K562 (cell line): ENCODE measurements around the gene LIN7A.

Source experiments
- BCOR ChIP-seq: fragments of 450-650 bp; IDR thresholded peaks from 2 replicates; pipeline ENCODE4 v1.6.1; 2016
- BRF1 ChIP-seq: IDR thresholded peaks from 3 replicates; pipeline ENCODE4 v1.6.1; 2011; ENCODE audit warnings: borderline replicate concordance, mild to moderate bottlenecking; ENCODE audit not compliant: insufficient read length; ENCODE audit errors: extremely low read depth
- CTCF ChIP-seq, 3 experiments: IDR thresholded peaks in 2 of 3; conservative IDR thresholded peaks in 1 of 3; 2 replicates each; pipeline ENCODE4 v1.5.1; 2011 to 2012; ENCODE audit warnings: low read length in 3 of 3, mild to moderate bottlenecking in 3 of 3, control low read depth in 2 of 3, improper control_type of control experiment in 1 of 3, inconsistent platforms in 1 of 3, low read depth in 1 of 3, mixed read lengths in 1 of 3, moderate library complexity in 1 of 3; ENCODE audit not compliant: insufficient read depth in 2 of 3
- MAFF ChIP-seq: IDR thresholded peaks from 2 replicates; pipeline ENCODE4 v1.6.1; 2012; ENCODE audit warnings: low read length, improper control_type of control experiment
- PHF8 ChIP-seq: fragments of 200-600 bp; sonication (generic); IDR thresholded peaks from 2 replicates; pipeline ENCODE4 v1.6.1; 2012; ENCODE audit warnings: mixed run types, mild to moderate bottlenecking, inconsistent platforms, low read length, moderate library complexity, borderline replicate concordance
- SMC3 ChIP-seq: conservative IDR thresholded peaks from 2 replicates; pipeline ENCODE4 v1.6.1; 2011; ENCODE audit warnings: low read depth, low read length, improper control_type of control experiment; ENCODE audit not compliant: insufficient read depth
- WHSC1 ChIP-seq: IDR thresholded peaks from one replicate; pipeline ENCODE4 v1.6.1; 2012; ENCODE audit warnings: low read length, control low read depth, inconsistent platforms
- ZNF76 ChIP-seq: fragments of 250-450 bp; sonication (Bioruptor Pico); IDR thresholded peaks from 2 replicates; pipeline ENCODE4 v1.4.0; 2020; ENCODE audit warnings: mild to moderate bottlenecking, moderate library complexity, borderline replicate concordance
- TF ChIP-seq, protein P1 (sequence below): sonication (generic); formaldehyde crosslinking; IDR thresholded peaks from 2 replicates; pipeline ENCODE4 v1.9.0; 2022; ENCODE audit warnings: mild to moderate bottlenecking, missing genetic modification reagents

DNA sequence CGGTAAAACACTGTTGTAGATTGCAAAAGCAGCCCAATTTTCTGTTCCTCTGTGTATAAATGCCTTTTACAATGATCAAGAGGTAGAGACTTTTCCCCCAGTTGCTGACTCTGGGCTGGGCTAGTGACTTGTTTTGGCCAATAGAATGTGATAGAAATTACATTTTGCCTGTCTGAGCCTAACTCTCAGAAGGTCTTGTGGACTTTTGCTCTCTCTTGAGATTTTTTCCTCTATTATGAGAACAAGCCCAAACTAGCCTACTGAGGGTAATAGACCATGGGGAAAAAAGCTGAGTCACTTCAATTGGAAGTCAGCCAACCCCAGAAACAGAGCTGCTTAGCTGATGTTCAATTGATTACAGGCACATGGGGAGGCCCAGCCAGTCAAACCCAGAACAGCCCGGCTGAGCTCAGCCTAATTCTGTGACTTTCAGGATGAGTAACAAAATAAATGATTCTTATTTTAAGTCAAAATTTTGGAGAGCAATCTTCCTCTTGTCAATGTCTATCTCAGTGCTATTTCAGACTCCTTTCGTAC lies 159.7 kb downstream of the LIN7A start:
- TF ChIP-seq WHSC1 = no peak
- peak; percentile 42; the same call in 1 of the 2 replicates for TF ChIP-seq MAFF
- TF ChIP-seq CTCF (IDR thresholded peaks at IDR 0.05 in 2 of 3, conservative IDR thresholded peaks at IDR 0.05 in 1 of 3; ENCODE audit: insufficient read depth in 2 of 3, low read depth in 1 of 3, low read length in 3 of 3) = no peak
- TF ChIP-seq BRF1 = no peak
- TF ChIP-seq SMC3 = no peak
- TF ChIP-seq PHF8 = no peak
- TF ChIP-seq BCOR = no peak
- no peak for TF ChIP-seq ZNF76 (CRISPR knock-in tag)
- TF ChIP-seq, protein P1, sequence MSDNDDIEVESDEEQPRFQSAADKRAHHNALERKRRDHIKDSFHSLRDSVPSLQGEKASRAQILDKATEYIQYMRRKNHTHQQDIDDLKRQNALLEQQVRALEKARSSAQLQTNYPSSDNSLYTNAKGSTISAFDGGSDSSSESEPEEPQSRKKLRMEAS (CRISPR knock-in tag) = no peak
